Fibroblast of villous mesenchyme (primary cell): ENCODE results near the gene CXCR6. TPM values are rescaled to one million over a fixed set of nuclear protein-coding genes. Genes with fewer than 3 reads are reported as not detected.

Source experiments
- DNase-seq: peaks from one replicate; pipeline ENCODE4 v3.0.0-alpha.2; 2010; ENCODE audit warnings: low read depth
- H3K4me3 ChIP-seq: 2 replicates; pipeline ENCODE4 v1.5.1; 2011; ENCODE audit warnings: low read depth, mild to moderate bottlenecking, low read length
- total RNA-seq: library from RNA; depleted of rRNA; stranded (reverse); fragments of >200 nt; gene quantifications from 2 replicates; pipeline ENCODE4 v1.2.3, GENCODE V29; 2012
- TF ChIP-seq, protein P1 (sequence below): IDR thresholded peaks from 2 replicates; pipeline ENCODE4 v1.5.1; 2012; ENCODE audit warnings: low read depth, mild to moderate bottlenecking, low read length; ENCODE audit not compliant: insufficient read depth

The CXCR6 gene
- total RNA-seq, 1 donor = under 0.01 TPM

DNA sequence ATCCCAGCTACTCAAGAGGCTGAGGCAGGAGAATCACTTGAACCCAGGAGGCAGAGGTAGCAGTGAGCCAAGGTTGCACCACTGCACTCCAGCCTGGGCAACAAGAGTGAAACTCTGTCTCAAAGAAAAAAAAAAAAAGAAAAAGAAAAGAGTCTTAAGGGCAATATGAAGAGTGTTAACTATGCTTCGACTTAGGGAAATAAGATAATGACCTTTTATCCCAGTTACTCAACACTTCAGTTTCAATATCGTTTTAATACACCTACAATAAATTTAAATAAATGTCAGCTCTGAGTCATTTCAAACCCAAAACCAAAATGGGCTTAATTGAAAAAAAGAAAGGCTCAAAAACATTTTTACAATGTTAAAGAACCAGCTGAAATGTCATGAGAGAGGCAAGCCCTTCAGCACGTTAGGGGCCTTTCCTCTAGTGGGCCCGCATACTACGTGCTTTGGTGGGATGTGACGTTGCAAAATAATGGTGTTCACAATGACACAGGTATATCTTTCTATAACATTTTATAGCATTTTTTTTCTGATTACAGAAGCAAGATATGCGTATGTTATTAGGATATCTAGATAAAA is 37.1 kb downstream of the CXCR6 start:
- TF ChIP-seq, protein P1, sequence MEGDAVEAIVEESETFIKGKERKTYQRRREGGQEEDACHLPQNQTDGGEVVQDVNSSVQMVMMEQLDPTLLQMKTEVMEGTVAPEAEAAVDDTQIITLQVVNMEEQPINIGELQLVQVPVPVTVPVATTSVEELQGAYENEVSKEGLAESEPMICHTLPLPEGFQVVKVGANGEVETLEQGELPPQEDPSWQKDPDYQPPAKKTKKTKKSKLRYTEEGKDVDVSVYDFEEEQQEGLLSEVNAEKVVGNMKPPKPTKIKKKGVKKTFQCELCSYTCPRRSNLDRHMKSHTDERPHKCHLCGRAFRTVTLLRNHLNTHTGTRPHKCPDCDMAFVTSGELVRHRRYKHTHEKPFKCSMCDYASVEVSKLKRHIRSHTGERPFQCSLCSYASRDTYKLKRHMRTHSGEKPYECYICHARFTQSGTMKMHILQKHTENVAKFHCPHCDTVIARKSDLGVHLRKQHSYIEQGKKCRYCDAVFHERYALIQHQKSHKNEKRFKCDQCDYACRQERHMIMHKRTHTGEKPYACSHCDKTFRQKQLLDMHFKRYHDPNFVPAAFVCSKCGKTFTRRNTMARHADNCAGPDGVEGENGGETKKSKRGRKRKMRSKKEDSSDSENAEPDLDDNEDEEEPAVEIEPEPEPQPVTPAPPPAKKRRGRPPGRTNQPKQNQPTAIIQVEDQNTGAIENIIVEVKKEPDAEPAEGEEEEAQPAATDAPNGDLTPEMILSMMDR = no peak
- no peak overlapping the region for H3K4me3 ChIP-seq
- DNase-seq = no peak

DNA sequence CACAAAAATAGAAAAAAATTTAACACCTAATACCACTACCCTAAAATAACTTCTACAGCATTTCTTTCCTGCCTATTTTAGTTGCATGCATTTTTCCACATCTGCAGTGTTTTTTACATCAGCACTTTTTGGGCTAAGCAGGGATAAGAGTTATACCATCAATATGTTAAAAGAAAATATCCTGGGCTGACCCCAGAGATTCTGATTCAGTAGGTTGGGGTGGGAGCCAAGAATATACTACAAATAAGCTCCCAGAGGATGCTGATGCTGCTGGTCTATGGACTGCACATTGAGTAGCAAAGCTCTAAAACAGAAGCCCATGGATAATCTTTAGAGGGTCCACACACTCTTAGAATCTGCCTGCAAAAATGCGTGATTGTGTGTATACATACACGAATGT is 37.6 kb downstream of the CXCR6 start:
- no peak for DNase-seq
- TF ChIP-seq, protein P1 = no peak
- no peak overlapping the region for H3K4me3 ChIP-seq

DNA sequence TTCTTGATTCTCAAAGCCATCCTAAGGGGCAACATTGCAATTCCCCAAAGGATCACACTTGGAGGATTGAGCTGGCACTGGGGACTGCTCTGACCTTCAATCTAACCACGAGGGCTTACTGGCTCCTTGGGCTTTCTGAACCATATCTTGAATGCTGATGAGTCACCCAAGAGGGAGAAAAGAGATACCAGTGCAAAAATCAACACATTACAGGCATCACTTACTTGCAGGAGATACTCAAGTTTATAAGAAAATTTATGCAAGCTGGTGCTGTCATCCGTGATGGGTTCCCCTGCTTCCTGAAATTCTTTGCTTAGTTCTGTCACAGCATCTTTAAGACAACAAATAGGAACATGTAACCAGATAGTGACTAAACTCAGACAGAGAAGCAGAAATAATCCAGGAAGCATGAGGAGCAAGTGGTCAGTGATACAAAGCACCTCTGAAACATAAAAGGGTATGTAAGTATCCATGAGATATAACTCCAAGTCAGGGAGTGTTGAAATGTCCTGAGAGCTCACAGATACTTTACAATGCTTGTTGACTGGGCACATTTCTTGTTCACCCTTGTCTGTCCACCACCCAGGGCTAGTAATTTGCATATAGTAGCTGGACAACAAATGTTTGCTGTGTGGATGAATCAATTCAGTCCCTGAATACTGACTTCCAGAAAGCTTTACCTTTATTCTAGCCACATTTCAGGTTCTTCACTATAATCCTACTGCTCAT is 38.2 kb downstream of the CXCR6 start:
- H3K4me3 ChIP-seq = no peak overlapping the region
- TF ChIP-seq, protein P1 = no peak
- DNase-seq = peak; percentile 75

DNA sequence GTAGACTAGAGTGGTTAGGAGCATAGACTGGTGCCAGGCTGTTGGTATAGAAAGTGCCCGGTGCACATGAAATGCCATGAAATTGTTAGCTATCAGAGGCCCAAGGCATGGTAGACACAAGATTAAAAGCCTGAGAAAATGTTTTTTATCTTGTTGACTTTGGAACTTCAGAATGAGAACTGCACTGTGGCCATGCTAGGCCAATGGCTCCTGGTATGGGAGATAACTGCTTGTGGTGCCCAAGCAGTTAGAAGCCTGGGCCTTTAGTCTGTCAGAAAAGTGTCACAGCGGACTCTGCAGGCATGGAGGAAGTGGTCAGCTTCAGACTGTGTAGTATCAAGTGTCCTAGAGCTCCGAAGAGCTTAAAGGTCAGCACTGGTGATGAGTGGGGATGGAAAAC is 40.5 kb downstream of the CXCR6 start:
- DNase-seq = no peak
- TF ChIP-seq, protein P1 = no peak
- no peak overlapping the region for H3K4me3 ChIP-seq

DNA sequence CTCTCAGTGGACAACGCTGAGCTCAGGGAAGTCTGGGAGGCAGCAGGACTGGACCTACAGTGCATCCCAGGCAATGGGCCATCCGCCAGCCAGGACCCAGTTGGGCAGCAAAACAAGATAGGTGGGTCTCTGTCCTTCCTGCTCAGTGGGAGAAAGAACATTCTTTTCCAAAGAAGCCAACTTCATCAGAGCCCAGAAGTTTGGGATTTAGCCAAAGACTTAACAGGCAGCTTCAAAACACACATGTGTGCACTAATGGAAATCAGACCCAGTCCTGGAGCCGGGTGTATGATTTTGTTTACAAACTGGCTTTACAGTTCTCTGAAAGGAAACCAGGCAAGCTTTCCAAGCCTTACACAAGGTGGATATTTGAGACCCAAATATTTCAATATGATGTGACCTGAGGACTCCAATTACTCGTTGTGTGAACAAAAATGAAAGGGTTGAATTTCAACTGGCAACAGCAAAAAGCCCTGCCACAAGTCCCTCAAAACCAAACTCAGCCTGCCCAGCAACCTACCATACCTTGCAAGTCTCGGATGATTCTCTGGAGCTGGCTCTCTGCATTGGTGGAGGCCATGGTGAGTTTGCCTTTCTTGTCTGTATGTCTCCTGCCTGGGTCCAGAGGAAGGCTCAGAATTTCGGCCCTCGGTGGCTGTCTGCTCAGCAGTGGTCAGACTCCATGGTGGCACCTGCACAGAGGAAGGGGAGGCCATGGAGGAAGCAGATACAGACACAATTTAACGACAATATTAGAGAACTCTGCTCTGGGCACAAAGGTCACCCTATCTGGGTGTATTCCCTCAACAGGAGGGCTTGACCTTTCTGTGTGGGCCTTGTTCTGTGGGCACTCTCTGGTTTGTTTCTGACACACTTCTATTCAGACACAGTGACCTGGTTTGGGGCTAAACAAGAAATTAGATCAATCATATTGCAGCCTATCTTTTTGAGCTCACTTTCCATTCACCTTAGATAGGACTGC is 41.4 kb downstream of the CXCR6 start:
- TF ChIP-seq, protein P1 = no peak
- DNase-seq = peak; percentile 91
- H3K4me3 ChIP-seq = no peak overlapping the region

DNA sequence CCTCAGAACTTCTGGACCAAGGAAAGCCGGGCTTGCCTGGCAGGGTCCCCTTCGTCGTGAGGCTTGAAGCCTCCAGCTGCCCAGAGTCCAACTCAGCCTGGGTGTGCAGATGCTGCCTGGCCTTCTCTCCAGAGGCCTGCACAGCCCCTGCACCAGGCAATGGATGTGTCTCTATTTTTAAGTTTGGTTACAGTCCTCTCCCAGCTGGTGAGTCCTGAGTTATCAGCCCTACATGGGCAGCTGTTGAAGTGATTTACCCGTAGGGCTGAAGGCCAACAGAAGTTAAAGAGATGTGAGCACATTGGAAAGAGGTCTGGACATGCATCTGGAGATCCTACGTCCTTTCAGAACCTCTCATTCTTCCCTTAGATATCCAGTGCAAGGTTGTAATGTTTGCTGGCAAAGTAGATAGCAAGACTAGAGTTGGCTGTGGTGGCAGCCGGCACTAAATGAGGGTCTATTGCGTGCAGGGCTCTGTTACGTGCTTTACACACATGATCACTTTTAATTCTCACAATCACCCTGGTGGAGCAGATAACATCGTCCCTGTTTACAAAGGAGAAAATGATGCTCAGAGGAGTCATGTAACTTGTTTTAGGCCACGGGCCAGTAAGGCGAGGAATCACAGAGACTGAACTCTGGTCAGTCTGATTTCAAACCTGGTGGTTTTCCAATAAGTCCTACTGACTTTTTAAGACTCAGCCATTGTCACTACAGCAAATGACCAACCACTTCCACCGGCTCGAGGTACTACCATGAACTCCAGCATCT is 42.5 kb downstream of the CXCR6 start:
- H3K4me3 ChIP-seq = no peak overlapping the region
- peak; percentile 76 for DNase-seq
- TF ChIP-seq, protein P1 = no peak
